Nephron (organoid): ENCODE results near the gene PRPF40B.
A peak's percentile ranks its signal among the peaks of the same experiment; 100 is the strongest.

Experiments
- H3K27ac Mint-ChIP-seq, 3 experiments: 2 replicates each; pipeline ENCODE4 v1.8.0; 2020; ENCODE audit warnings: mixed read lengths in 3 of 3, mild to moderate bottlenecking in 2 of 3, moderate library complexity in 1 of 3
- H3K27me3 Mint-ChIP-seq: 2 replicates; pipeline ENCODE4 v1.8.0; 2021; ENCODE audit warnings: low read depth, mild to moderate bottlenecking, moderate library complexity, mixed read lengths
- H3K36me3 Mint-ChIP-seq: 2 replicates; pipeline ENCODE4 v1.8.0; 2020; ENCODE audit warnings: low read depth, mixed read lengths
- H3K4me1 Mint-ChIP-seq: 2 replicates; pipeline ENCODE4 v1.8.0; 2020; ENCODE audit warnings: mixed read lengths
- H3K4me3 Mint-ChIP-seq, 3 experiments: 2 replicates each; pipeline ENCODE4 v1.8.0; 2020; ENCODE audit warnings: mild to moderate bottlenecking in 3 of 3, mixed read lengths in 3 of 3, moderate library complexity in 2 of 3
- H3K9me3 Mint-ChIP-seq: 2 replicates; pipeline ENCODE4 v1.8.0; 2020; ENCODE audit warnings: mixed read lengths
- CTCF ChIP-seq, 3 experiments: fragments of 200-600 bp; sonication (generic); IDR thresholded peaks; one replicate each; pipeline ENCODE4 v1.5.0; 2021; ENCODE audit warnings: antibody characterized with exemption in 3 of 3; ENCODE audit not compliant: unreplicated experiment in 3 of 3

Gene PRPF40B

DNA sequence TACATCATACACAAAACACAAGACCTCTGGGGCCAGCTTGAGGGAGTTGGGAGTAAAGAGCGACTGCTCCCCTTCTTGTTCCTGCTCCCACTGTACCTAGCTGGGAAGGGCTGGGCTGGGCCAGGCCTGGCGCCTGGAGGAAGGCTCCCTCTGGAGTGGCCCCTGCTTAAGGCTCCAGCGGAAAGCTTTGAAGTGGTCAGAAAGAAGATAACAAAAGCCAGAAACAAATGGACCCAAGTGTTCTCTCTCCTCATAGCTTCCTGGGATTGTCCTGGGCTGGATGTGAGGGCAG is 25.3 kb downstream of the PRPF40B start:
- TF ChIP-seq CTCF (IDR thresholded peaks at IDR 0.05; ENCODE audit: unreplicated experiment in 3 of 3), result no peak
- Mint-ChIP-seq H3K36me3 (peaks cover 80% of the 10 kb centered on the region), H3K9me3 (no peaks in the 10 kb centered on the region), H3K27ac (peak overlapping the region; percentile 30 to 88 (median 74)), H3K27me3 (no peaks in the 10 kb centered on the region), H3K4me3 (no peak overlapping the region), H3K4me1 (peaks cover 53% of the 10 kb centered on the region)

DNA sequence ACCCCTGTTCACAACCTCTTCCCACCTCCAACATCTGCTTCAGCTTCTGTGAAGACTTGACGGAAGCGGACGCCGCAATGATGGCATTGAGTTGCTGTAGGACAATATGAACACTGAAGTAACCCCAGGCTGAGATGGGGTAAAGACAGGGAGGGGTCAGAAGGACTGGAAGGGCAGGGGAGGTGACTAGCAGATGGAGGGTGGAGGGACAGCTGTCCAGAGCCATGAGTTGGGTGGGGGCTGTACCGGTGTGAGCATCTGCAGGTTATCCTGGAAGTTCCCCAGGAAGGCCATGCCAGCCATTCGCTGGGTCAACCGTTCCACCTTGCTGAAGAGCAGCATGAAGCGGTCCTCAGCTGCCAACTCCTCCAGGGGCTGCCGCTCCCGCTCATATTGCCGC is 26.1 kb downstream of the PRPF40B start:
- no peaks in the 10 kb centered on the region for H3K9me3 Mint-ChIP-seq
- TF ChIP-seq CTCF (IDR thresholded peaks at IDR 0.05; ENCODE audit: unreplicated experiment in 3 of 3), result no peak
- peak overlapping the region; percentile 30 to 88 (median 74) for H3K27ac Mint-ChIP-seq
- H3K4me3 Mint-ChIP-seq, result no peak overlapping the region
- peaks cover 83% of the 10 kb centered on the region for H3K36me3 Mint-ChIP-seq
- no peaks in the 10 kb centered on the region for H3K27me3 Mint-ChIP-seq
- peaks cover 50% of the 10 kb centered on the region for H3K4me1 Mint-ChIP-seq

DNA sequence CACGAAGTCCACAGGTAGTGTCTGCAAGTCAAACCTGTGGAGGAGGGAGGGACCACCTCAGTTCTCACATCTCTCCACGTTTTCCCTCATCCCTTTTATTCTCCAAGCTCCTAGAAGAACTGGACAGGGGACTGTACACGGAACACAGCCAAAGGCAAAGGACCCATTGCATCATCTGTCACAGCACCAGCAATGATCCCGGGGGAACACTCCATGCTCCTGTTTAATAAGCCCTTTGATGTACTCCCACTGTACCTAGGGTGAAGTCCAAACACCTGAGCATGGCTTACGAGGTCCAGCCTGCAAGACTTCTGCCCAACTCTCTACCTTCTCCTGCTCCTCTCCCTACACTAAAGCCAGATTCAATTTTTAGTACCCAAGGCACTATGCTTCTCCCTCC is 26.5 kb downstream of the PRPF40B start:
- Mint-ChIP-seq H3K36me3 (peaks cover 83% of the 10 kb centered on the region), H3K27ac (peak overlapping the region in 2 of 3 experiments; percentile 17 to 21), H3K9me3 (no peaks in the 10 kb centered on the region), H3K4me3 (no peak overlapping the region), H3K4me1 (peaks cover 46% of the 10 kb centered on the region), H3K27me3 (no peaks in the 10 kb centered on the region)
- TF ChIP-seq CTCF (IDR thresholded peaks at IDR 0.05; ENCODE audit: unreplicated experiment in 3 of 3), result no peak

- TF ChIP-seq CTCF (IDR thresholded peaks at IDR 0.05; ENCODE audit: unreplicated experiment in 3 of 3), result no peak
- no peak overlapping the region for H3K27ac Mint-ChIP-seq
- H3K4me3 Mint-ChIP-seq, result no peak overlapping the region
- peaks cover 39% of the 10 kb centered on the region for H3K4me1 Mint-ChIP-seq
- H3K36me3 Mint-ChIP-seq, result peaks cover 82% of the 10 kb centered on the region
- H3K9me3 Mint-ChIP-seq, result no peaks in the 10 kb centered on the region
- no peaks in the 10 kb centered on the region for H3K27me3 Mint-ChIP-seq
Observed at GRCh38 chr12:49651855-49652254, 28.5 kb downstream of the PRPF40B start.

GRCh38 chr12:49652921-49653520 is 29.7 kb downstream of the PRPF40B start:
- TF ChIP-seq CTCF (IDR thresholded peaks at IDR 0.05; ENCODE audit: unreplicated experiment in 3 of 3), result no peak
- no peaks in the 10 kb centered on the region for H3K9me3 Mint-ChIP-seq
- peaks cover 28% of the 10 kb centered on the region for H3K4me1 Mint-ChIP-seq
- no peak overlapping the region for H3K4me3 Mint-ChIP-seq
- no peak overlapping the region for H3K27ac Mint-ChIP-seq
- H3K27me3 Mint-ChIP-seq, result no peaks in the 10 kb centered on the region
- H3K36me3 Mint-ChIP-seq, result peaks cover 80% of the 10 kb centered on the region

DNA sequence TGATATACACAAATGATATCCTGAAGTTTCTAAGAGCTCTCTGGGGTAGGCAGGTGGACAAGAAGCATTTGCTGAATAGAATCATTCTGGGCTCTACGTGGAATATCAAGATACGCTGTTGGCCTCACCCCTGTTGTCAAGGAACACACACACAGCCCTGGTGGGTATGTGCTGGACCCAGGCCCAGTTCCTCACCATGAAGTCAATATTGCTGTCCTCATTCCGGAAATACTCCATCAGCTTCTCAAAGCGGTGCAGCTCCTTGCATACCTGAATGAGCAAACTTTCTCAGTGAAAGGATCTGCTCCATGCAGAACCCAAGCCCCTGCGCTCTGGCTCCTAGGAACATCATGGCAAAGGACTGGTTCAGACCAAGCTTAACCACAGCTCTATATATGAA is 31.4 kb downstream of the PRPF40B start:
- no peak overlapping the region for H3K4me3 Mint-ChIP-seq
- no peaks in the 10 kb centered on the region for H3K9me3 Mint-ChIP-seq
- H3K27ac Mint-ChIP-seq, result no peak overlapping the region

More for the DNA sequence above, 31.4 kb downstream of the PRPF40B start:
- no peak for TF ChIP-seq CTCF (IDR thresholded peaks at IDR 0.05; ENCODE audit: unreplicated experiment in 3 of 3)
- no peaks in the 10 kb centered on the region for H3K27me3 Mint-ChIP-seq
- peaks cover 75% of the 10 kb centered on the region for H3K36me3 Mint-ChIP-seq
- H3K4me1 Mint-ChIP-seq, result peaks cover 11% of the 10 kb centered on the region
